RKO (cell line): Measurements from ENCODE around the gene MUC3A.
A peak's percentile ranks its signal among the peaks of the same experiment; 100 is the strongest.

Source experiments
- DNase-seq: peaks from one replicate; pipeline ENCODE4 v3.0.0-alpha.2; 2016; ENCODE audit warnings: low spot score

Gene MUC3A

DNA sequence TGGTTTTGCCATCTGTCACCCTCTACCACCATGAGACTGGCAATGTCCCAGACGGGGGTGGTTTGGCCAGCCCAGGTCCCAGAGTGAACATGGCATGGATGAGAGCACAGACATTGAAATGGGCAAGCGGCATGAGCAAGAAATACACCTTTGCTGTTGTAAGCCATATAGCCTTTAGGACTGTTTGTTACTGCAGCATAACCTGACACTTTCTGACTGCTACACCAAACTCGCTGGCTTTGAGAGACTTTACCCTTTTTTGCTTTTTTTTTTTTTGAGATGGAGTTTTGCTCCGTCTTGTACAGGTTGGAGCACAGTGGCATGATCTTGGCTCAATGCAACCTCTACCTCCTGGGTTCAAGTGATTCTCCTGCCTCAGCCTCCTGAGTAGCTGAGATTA lies 5.2 kb upstream of the MUC3A start:
- no peak for DNase-seq

GRCh38 chr7:100946111-100946510 lies 3.2 kb upstream of the MUC3A start:
- DNase-seq = no peak

GRCh38 chr7:100946766-100947365 lies 2.5 kb upstream of the MUC3A start:
- no peak for DNase-seq

GRCh38 chr7:100947792-100948191 lies 1.5 kb upstream of the MUC3A start:
- DNase-seq = no peak

GRCh38 chr7:100949933-100950443 lies 654 bp downstream of the MUC3A start:
- no peak for DNase-seq

DNA sequence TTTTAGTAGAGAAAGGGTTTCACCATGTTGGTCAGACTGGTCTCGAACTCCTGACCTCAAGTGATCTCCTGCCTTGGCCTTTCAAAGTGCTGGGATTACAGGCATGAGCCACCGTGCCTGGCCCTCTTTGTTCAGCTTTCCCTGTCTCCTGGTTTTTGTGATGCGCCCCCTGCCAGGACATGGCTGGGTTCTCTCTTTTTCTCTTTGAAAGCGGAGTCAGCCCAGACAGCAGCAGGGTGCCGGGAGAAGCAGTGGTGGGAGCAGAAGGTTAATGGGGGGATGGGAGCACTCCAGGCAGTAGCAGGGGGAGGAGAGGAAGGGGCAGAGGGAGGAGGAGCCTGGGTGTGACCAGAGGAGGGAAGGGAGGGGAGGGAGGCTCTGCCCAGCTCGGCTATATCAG lies 1.8 kb downstream of the MUC3A start:
- no peak for DNase-seq

GRCh38 chr7:100951888-100952560 lies 2.7 kb downstream of the MUC3A start:
- no peak for DNase-seq

DNA sequence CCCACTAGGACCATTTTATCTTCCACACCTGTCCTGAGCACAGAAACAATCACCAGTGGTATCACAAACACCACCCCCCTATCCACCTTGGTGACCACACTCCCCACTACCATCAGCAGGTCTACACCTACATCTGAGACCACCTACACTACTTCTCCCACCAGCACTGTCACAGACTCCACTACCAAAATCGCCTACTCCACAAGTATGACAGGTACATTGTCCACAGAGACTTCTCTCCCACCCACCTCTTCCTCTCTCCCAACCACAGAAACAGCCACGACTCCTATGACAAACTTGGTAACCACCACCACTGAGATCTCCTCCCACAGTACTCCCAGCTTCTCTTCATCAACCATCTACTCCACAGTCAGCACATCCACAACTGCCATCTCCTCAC lies 3.3 kb downstream of the MUC3A start:
- no peak for DNase-seq

- DNase-seq = no peak
These were observed 8.6 kb downstream of the MUC3A start for GRCh38 chr7:100957832-100958421.

DNA sequence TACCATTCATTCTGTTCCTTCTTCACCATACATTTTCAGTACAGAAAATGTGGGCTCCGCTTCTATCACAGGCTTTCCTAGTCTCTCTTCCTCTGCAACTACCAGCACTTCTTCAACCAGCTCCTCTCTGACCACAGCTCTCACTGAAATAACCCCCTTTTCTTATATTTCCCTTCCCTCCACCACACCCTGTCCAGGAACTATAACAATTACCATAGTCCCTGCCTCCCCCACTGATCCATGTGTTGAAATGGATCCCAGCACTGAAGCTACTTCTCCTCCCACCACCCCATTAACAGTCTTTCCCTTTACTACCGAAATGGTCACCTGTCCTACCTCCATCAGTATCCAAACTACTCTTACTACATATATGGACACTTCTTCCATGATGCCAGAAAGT lies 10.6 kb downstream of the MUC3A start:
- no peak for DNase-seq

DNA sequence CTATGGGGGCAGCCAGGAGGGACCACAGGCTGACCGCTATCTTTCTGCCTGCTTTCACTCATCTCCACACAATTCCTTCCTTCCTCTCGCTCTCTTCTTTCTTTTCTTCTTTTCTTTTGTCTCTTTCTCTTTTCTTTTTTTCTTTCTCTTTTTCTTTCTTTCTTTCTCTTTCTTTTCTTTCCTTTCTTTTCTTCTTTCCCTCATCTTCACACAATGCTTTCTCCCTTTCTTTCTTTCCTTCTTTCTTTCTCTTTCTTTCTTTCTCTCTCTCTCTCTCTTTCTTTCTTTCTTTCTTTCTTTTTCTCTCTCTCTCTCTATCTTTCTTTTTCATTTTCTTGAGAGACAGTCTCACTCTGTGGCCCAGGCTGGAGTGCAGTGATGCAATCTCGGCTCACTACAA lies 13.2 kb downstream of the MUC3A start:
- DNase-seq = no peak

GRCh38 chr7:100963386-100963785 lies 14.1 kb downstream of the MUC3A start:
- DNase-seq = no peak

DNA sequence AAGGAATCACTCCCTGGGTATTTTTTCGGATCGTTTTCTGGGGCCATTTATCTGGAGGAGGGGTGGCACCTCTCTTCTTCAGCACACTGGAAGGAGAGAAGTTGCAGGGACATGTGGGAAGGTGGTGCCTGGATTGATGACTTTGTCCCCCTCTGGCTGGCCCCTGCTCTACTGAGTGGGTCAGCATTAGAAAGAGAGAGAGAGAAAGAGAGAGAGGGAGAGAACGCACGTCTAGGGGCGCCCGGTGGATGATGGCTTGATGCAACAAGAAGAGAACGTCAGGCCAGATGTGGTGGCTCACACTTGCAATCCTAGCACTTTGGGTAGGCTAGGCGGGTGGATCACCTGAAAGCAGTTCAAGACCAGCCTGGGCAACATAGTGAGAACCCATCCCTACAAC lies 14.5 kb downstream of the MUC3A start:
- DNase-seq = no peak

DNA sequence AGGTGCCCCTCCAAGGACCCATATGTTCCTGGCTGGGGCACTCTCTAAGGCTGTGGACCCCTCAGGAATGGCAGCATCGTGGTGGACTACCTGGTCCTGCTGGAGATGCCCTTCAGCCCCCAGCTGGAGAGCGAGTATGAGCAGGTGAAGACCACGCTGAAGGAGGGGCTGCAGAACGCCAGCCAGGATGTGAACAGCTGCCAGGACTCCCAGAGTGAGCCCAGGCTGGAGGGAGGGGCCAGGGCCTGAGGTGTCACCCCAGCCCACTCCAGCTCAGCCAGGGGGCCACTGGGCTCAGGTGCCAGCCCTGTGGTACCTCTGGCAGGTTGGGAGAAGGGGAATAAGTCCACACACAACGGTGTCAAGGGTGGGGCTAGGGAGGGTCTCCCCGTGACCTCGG lies 15.3 kb downstream of the MUC3A start:
- no peak for DNase-seq

GRCh38 chr7:100965045-100965722 lies 15.8 kb downstream of the MUC3A start:
- DNase-seq = no peak

DNA sequence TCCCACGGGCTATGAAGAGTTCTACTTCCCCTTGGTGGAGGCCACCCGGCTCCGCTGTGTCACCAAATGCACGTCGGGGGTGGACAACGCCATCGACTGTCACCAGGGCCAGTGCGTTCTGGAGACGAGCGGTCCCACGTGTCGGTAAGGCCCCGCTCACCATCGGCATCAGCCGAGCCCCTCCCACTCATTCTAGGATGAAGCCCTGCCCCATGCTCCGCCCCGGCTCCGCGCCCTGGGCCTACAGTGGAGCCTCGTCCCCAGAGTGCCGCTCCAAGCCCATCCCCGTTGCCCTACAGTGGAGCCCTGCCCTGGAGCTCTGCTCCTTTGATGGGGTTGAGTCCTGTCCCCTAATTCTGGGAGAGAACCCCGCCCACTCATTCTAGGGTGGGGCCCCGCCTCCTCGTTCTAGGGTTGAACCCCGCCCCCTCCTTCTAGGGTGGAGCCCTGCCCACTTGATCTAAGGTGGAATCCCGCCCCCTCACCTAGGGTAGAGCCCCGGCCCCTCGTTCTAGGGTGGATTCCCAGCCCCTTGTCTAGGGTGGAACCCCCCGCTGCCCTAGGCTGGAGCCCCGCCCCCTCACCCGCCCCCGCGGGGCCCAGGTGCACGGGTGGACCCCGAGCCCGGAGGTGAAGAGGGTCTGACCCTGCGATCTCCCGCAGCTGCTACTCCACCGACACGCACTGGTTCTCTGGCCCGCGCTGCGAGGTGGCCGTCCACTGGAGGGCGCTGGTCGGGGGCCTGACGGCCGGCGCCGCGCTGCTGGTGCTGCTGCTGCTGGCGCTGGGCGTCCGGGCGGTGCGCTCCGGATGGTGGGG lies 16.6 kb downstream of the MUC3A start:
- DNase-seq = peak; percentile 89

GRCh38 chr7:100966542-100967291 lies 17.4 kb downstream of the MUC3A start:
- DNase-seq = no peak

DNA sequence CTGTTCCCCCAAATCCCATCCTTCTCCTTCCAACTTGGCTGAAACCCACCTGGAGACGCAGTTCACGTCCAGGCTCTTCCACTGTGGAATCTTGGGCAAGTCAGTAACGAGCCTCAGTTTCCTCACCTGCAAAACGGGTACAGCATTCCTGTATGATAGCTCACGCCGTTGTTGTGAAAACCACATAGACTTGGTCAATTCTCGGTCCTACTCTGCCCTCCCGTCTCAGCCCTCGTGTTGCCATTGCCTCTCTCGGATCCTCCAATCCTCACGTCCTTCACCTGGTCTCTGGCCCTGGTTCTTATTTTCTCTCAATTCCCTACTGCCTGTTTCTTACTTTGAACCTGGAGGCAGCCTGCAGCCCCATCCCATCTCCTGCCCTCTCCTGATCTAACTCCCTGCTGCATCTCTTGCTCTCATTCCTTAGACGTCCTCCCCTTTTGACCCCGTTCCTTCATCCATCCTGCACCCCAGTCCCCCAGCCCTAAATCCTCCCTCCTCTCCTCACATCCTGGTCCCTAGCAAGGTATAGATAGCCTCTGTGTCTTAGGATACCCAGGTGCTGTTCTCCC lies 18.0 kb downstream of the MUC3A start:
- DNase-seq = no peak

- DNase-seq = no peak
These were observed 18.7 kb downstream of the MUC3A start for GRCh38 chr7:100968031-100968430.

- no peak for DNase-seq
These were observed 19.3 kb downstream of the MUC3A start for GRCh38 chr7:100968650-100969049.

GRCh38 chr7:100969066-100969615 lies 19.8 kb downstream of the MUC3A start, which contains the start of gene MUC12:
Gene MUC12 (plus strand): TSS chr7:100969565. CDS start chr7:100969623, 58 bp downstream.
- DNase-seq = no peak
